Activated CD8-positive, alpha-beta T cell treated with anti-CD3 and anti-CD28 coated beads, Interleukin-2, amount 10 ng/mL, durations not matched to agents 7 days and 5 days (primary cell): ENCODE results near the gene ARMC9. TPM values are rescaled to one million over a fixed set of nuclear protein-coding genes. Genes with fewer than 3 reads are reported as not detected.

ENCODE experiments used
- ATAC-seq: fragments of 150-1000 bp; cut with Tn5 transposase; one replicate; pipeline ENCODE4 v1.10.0; 2021; ENCODE audit warnings: moderate library complexity
- CTCF ChIA-PET: fragments of 350-600 bp; sonication (Branson Sonifier 250); formaldehyde crosslinking; loops from one replicate; lab custom pipeline; 2021; ENCODE audit warnings: antibody characterized with exemption; lab: Charles Lee
- POLR2A ChIA-PET: fragments of 350-600 bp; sonication (Branson Sonifier 250); formaldehyde crosslinking; loops from one replicate; lab custom pipeline; 2021; ENCODE audit warnings: antibody characterized with exemption; lab: Charles Lee
- DNase-seq: peaks from one replicate; pipeline ENCODE4 v3.0.0-alpha.2; 2020
- H3K27ac Mint-ChIP-seq: one replicate; pipeline ENCODE4 v1.8.0; 2021; ENCODE audit warnings: mild to moderate bottlenecking, mixed read lengths
- H3K27me3 Mint-ChIP-seq: one replicate; pipeline ENCODE4 v1.8.0; 2021; ENCODE audit warnings: low read depth, mixed read lengths
- H3K36me3 Mint-ChIP-seq: one replicate; pipeline ENCODE4 v1.8.0; 2021; ENCODE audit warnings: low read depth, mixed read lengths
- H3K4me1 Mint-ChIP-seq: one replicate; pipeline ENCODE4 v1.8.0; 2021; ENCODE audit warnings: low read depth, mixed read lengths
- H3K4me3 Mint-ChIP-seq: one replicate; pipeline ENCODE4 v1.8.0; 2021; ENCODE audit warnings: mild to moderate bottlenecking, mixed read lengths
- H3K9me3 Mint-ChIP-seq: one replicate; pipeline ENCODE4 v1.8.0; 2022; ENCODE audit warnings: mixed read lengths; ENCODE audit not compliant: insufficient read depth
- microRNA-seq: library from miRNA; unstranded; fragments of <30 nt; microRNA quantifications from one replicate; pipeline ENCODE4 v1.2.0, GENCODE V29; 2022
- total RNA-seq, 2 experiments: library from RNA; stranded (reverse); gene quantifications; one replicate each; pipeline ENCODE4 v1.2.3, GENCODE V29; 2021

Gene ARMC9
- total RNA-seq, 2 experiments from 2014 or later, result 0.65 to 0.92 TPM

GRCh38 chr2:231413921-231414476 is 215.6 kb downstream of the ARMC9 start:
- DNase-seq, result no peak
- ChIA-PET POLR2A (interaction anchor here (0.6 to 1.6 kb wide), 2 partner anchors 20 to 522 kb away, joined by 4 read pairs; no protein-coding TSS in a partner anchor), CTCF (interaction anchor here (3.5 to 5.0 kb wide), 3 partner anchors 38 to 310 kb away, joined by 18 to 26 read pairs (median 22); no protein-coding TSS in a partner anchor)
- Mint-ChIP-seq H3K27me3 (peaks cover 33% of the 10 kb centered on the region), H3K4me1 (peaks cover 4% of the 10 kb centered on the region), H3K27ac (no peak overlapping the region), H3K9me3 (peaks cover 15% of the 10 kb centered on the region), H3K36me3 (peaks cover 5% of the 10 kb centered on the region), H3K4me3 (no peak overlapping the region)
- ATAC-seq, result no peak

GRCh38 chr2:231415029-231415428 is 216.6 kb downstream of the ARMC9 start:
- Mint-ChIP-seq H3K4me3 (no peak overlapping the region), H3K27me3 (peaks cover 33% of the 10 kb centered on the region), H3K36me3 (peaks cover 5% of the 10 kb centered on the region), H3K27ac (no peak overlapping the region), H3K9me3 (peaks cover 15% of the 10 kb centered on the region), H3K4me1 (peaks cover 4% of the 10 kb centered on the region)
- ChIA-PET POLR2A (interaction anchor here (0.6 to 1.2 kb wide), 2 partner anchors 46 to 49 kb away, joined by 3 to 4 read pairs; partner anchors contain the start of gene NCL), CTCF (interaction anchor here (1.1 to 2.2 kb wide), 3 partner anchors 8 to 188 kb away, joined by 4 to 9 read pairs (median 4); no protein-coding TSS in a partner anchor)
- ATAC-seq, result no peak
- no peak for DNase-seq

- CTCF ChIA-PET, result no interaction called here
- Mint-ChIP-seq H3K4me3 (no peak overlapping the region), H3K36me3 (no peaks in the 10 kb centered on the region), H3K27me3 (peaks cover 6% of the 10 kb centered on the region), H3K9me3 (no peaks in the 10 kb centered on the region), H3K4me1 (no peaks in the 10 kb centered on the region), H3K27ac (no peak overlapping the region)
- POLR2A ChIA-PET, result no interaction called here
- ATAC-seq, result no peak
- no peak for DNase-seq
These were observed 220.6 kb downstream of the ARMC9 start for GRCh38 chr2:231418820-231419640.

GRCh38 chr2:231421051-231421580 is 222.7 kb downstream of the ARMC9 start:
- Mint-ChIP-seq H3K27me3 (no peaks in the 10 kb centered on the region), H3K9me3 (no peaks in the 10 kb centered on the region), H3K27ac (no peak overlapping the region), H3K4me3 (no peak overlapping the region), H3K4me1 (peaks cover 11% of the 10 kb centered on the region), H3K36me3 (no peaks in the 10 kb centered on the region)
- ATAC-seq (no peak), DNase-seq (no peak)
- CTCF ChIA-PET, result interaction anchor here (0.9 to 1.5 kb wide), 2 partner anchors 8 to 193 kb away, joined by 3 read pairs; no protein-coding TSS in a partner anchor
- POLR2A ChIA-PET, result no interaction called here

GRCh38 chr2:231422056-231422455 is 223.6 kb downstream of the ARMC9 start:
- no peaks in the 10 kb centered on the region for H3K9me3 Mint-ChIP-seq
- no peaks in the 10 kb centered on the region for H3K27me3 Mint-ChIP-seq
- H3K27ac Mint-ChIP-seq, result no peak overlapping the region
- H3K4me3 Mint-ChIP-seq, result no peak overlapping the region
- ChIA-PET POLR2A (no interaction called here), CTCF (interaction anchor here (1.2 to 1.5 kb wide), 2 partner anchors 9 to 12 kb away, joined by 3 read pairs; no protein-coding TSS in a partner anchor)
- ATAC-seq (no peak), DNase-seq (no peak)
- peaks cover 18% of the 10 kb centered on the region for H3K4me1 Mint-ChIP-seq
- H3K36me3 Mint-ChIP-seq, result no peaks in the 10 kb centered on the region

- CTCF ChIA-PET, result no interaction called here
- POLR2A ChIA-PET, result no interaction called here
- ATAC-seq (no peak), DNase-seq (no peak)
- no peak overlapping the region for H3K27ac Mint-ChIP-seq
- no peaks in the 10 kb centered on the region for H3K36me3 Mint-ChIP-seq
- no peaks in the 10 kb centered on the region for H3K9me3 Mint-ChIP-seq
- peaks cover 19% of the 10 kb centered on the region for H3K4me1 Mint-ChIP-seq
- no peaks in the 10 kb centered on the region for H3K27me3 Mint-ChIP-seq
- no peak overlapping the region for H3K4me3 Mint-ChIP-seq
These were observed 224.7 kb downstream of the ARMC9 start for GRCh38 chr2:231423176-231423575.

Small RNA genes lying within 50 kb of the gene (microRNA-seq; reads per million reads assigned to microRNA genes)
- not detected for gene MIR4777

Other genes starting within 250 kb of the ARMC9 start
- under 1 TPM in 1 of 2 experiments, not detected in 1; 0.29 TPM for gene SPATA3, start 202.5 kb upstream of the ARMC9 start, total RNA-seq
- gene C2orf72, start 161.1 kb upstream of the ARMC9 start, total RNA-seq, result under 1 TPM; 0.16 to 0.34 TPM
- 10 to 100 TPM; 92.8 to 94.1 TPM for gene PSMD1, start 141.8 kb upstream of the ARMC9 start, total RNA-seq
- gene HTR2B, start 73.6 kb upstream of the ARMC9 start, total RNA-seq, result not detected
- under 1 TPM; 0.26 to 0.34 TPM for gene B3GNT7, start 197.1 kb downstream of the ARMC9 start, total RNA-seq